HUES48 (cell line): Measurements from ENCODE around the gene PTGER4.

Experiments
- H3K27ac ChIP-seq: one replicate; pipeline ENCODE4 v1.7.0; 2013; ENCODE audit warnings: low read depth, low read length, inconsistent platforms
- H3K27me3 ChIP-seq: 2 replicates; pipeline ENCODE4 v1.6.1; 2013; ENCODE audit warnings: mild to moderate bottlenecking, low read length; ENCODE audit not compliant: control insufficient read depth, insufficient read depth
- H3K36me3 ChIP-seq: 2 replicates; pipeline ENCODE4 v1.6.1; 2013; ENCODE audit warnings: low read length; ENCODE audit not compliant: control insufficient read depth, insufficient read depth
- H3K4me1 ChIP-seq: 2 replicates; pipeline ENCODE4 v1.6.1; 2013; ENCODE audit warnings: mild to moderate bottlenecking, low read length; ENCODE audit not compliant: control insufficient read depth, insufficient read depth
- H3K4me3 ChIP-seq: 2 replicates; pipeline ENCODE4 v1.5.1; 2013; ENCODE audit warnings: mild to moderate bottlenecking, low read depth, low read length
- H3K9ac ChIP-seq: 2 replicates; pipeline ENCODE4 v1.6.1; 2013; ENCODE audit warnings: mild to moderate bottlenecking, low read depth, low read length, moderate library complexity
- H3K9me3 ChIP-seq: 2 replicates; pipeline ENCODE4 v1.6.1; 2013; ENCODE audit warnings: low read length; ENCODE audit not compliant: control insufficient read depth, insufficient read depth

The PTGER4 gene

DNA sequence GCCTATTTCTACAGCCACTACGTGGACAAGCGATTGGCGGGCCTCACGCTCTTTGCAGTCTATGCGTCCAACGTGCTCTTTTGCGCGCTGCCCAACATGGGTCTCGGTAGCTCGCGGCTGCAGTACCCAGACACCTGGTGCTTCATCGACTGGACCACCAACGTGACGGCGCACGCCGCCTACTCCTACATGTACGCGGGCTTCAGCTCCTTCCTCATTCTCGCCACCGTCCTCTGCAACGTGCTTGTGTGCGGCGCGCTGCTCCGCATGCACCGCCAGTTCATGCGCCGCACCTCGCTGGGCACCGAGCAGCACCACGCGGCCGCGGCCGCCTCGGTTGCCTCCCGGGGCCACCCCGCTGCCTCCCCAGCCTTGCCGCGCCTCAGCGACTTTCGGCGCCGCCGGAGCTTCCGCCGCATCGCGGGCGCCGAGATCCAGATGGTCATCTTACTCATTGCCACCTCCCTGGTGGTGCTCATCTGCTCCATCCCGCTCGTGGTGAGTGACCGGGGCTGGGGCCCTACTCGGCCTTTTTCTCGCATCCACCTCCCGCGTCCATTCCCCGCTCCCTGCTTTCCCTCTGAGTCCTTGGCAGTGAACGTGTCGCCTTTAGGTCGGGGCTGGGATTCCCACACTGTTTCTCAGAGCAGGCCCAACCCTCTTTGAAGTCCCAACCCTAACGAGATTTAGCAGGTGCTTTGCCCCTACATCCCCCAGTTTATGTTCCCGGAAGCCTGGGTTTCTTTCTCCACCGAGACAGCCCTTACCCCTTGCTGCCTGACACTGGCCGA is 1.8 kb downstream of the PTGER4 start:
- H3K4me3 ChIP-seq, result peak overlapping the region; percentile 80
- H3K9ac ChIP-seq, result no peak overlapping the region
- no peaks in the 10 kb centered on the region for H3K9me3 ChIP-seq
- no peaks in the 10 kb centered on the region for H3K36me3 ChIP-seq
- H3K27me3 ChIP-seq, result peaks cover 52% of the 10 kb centered on the region
- no peak overlapping the region for H3K27ac ChIP-seq
- H3K4me1 ChIP-seq, result peaks cover 30% of the 10 kb centered on the region

GRCh38 chr5:40682154-40683017 is 2.7 kb downstream of the PTGER4 start:
- H3K4me1 ChIP-seq, result peaks cover 23% of the 10 kb centered on the region
- no peaks in the 10 kb centered on the region for H3K9me3 ChIP-seq
- H3K9ac ChIP-seq, result no peak overlapping the region
- H3K27ac ChIP-seq, result no peak overlapping the region
- H3K27me3 ChIP-seq, result peaks cover 52% of the 10 kb centered on the region
- peak overlapping the region; percentile 80 for H3K4me3 ChIP-seq
- H3K36me3 ChIP-seq, result no peaks in the 10 kb centered on the region

DNA sequence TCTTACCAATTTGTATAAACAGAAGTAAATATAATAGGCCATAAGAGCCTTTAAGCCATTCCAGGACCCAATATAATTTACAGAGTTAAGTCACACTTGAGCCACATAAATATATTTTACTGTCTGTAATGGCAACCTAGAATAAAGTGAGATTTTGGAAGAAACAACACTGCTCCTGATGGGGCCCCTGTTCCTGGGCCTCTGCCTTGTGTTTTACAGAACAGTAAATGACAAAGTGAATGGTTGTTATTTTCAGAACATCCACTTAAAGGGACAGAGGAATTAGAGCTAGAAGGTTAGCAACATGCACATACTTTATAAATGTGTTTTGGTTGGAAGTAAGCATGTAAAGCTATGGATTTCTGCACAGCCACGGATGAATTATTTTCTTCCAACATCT is 3.6 kb downstream of the PTGER4 start:
- Histone ChIP-seq H3K4me1 (peaks cover 18% of the 10 kb centered on the region), H3K27ac (no peak overlapping the region), H3K36me3 (no peaks in the 10 kb centered on the region), H3K9me3 (no peaks in the 10 kb centered on the region), H3K9ac (no peak overlapping the region), H3K4me3 (no peak overlapping the region), H3K27me3 (peaks cover 44% of the 10 kb centered on the region)

DNA sequence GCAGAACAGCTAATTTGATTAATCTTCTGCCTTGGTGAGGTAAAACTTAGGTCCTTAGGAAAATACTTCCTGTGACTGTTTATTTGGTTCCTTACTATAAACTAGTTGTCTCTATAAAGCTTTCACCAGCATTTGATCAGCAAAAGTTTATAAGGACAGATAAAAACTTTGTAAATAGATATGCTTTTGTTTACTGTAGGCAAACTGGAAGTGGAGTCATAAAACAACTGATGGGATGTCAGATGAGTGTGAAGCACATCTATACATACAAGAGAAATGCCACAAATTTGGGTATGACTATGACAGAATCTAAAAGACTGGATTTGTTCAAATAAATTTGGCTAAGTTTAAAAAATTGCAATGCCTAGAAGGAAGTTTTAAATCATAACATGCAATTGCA is 5.5 kb downstream of the PTGER4 start:
- Histone ChIP-seq H3K4me3 (no peak overlapping the region), H3K27ac (no peak overlapping the region), H3K27me3 (peaks cover 36% of the 10 kb centered on the region), H3K4me1 (peaks cover 16% of the 10 kb centered on the region), H3K36me3 (no peaks in the 10 kb centered on the region), H3K9ac (no peak overlapping the region), H3K9me3 (no peaks in the 10 kb centered on the region)

DNA sequence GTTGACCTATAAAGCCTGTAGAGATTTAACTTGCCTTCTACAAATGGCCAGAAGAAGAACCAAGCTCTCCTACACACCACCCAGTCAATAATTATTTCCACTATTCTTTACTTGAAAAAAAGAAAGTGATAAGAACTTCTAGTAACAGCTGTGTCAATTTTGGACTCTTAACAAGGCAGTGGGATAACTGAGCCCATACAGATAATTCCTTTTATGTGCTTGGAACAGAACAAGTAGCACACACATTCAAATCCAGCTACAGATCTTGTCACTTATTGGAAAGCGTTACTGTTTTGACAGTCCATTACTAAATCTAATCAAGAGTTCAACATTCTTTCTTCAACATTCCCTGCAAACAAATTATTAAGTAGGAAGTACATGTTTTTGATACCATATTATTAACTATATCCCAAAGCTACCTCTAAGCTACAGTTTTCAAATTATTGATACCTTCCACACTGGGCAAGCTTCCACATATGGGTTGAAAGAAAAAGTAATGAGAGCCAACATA is 6.3 kb downstream of the PTGER4 start:
- no peak overlapping the region for H3K27ac ChIP-seq
- peaks cover 9% of the 10 kb centered on the region for H3K4me1 ChIP-seq
- H3K4me3 ChIP-seq, result no peak overlapping the region
- peaks cover 27% of the 10 kb centered on the region for H3K27me3 ChIP-seq
- no peaks in the 10 kb centered on the region for H3K36me3 ChIP-seq
- no peaks in the 10 kb centered on the region for H3K9me3 ChIP-seq
- no peak overlapping the region for H3K9ac ChIP-seq

DNA sequence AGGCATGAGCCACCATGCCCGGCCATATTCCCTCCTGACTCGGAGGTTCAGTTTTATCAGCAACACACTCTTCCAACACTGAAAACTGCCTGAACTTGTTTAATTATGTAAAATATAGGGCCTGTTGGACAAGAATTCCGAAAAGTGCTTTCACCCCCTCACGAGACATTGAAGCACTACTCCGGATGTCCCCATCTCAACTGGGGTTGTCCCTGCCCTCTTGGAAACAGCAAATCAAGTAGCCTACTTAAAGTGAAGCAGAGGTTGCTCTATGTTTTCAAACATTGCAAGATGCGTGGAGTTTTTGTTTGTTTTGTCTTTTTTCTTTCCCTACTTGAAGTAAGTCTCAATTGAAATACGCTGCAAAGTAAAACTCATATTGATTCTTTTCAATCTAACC is 7.6 kb downstream of the PTGER4 start:
- no peaks in the 10 kb centered on the region for H3K36me3 ChIP-seq
- H3K4me1 ChIP-seq, result peaks cover 3% of the 10 kb centered on the region; the same call in 1 of the 2 replicates
- H3K9ac ChIP-seq, result no peak overlapping the region
- H3K27ac ChIP-seq, result no peak overlapping the region
- H3K4me3 ChIP-seq, result no peak overlapping the region
- no peaks in the 10 kb centered on the region for H3K9me3 ChIP-seq
- H3K27me3 ChIP-seq, result peaks cover 15% of the 10 kb centered on the region

GRCh38 chr5:40688127-40688761 is 8.5 kb downstream of the PTGER4 start:
- Histone ChIP-seq H3K27ac (no peak overlapping the region), H3K4me1 (peaks cover 4% of the 10 kb centered on the region; the same call in 1 of the 2 replicates), H3K4me3 (no peak overlapping the region), H3K27me3 (peaks cover 5% of the 10 kb centered on the region), H3K9ac (no peak overlapping the region), H3K36me3 (no peaks in the 10 kb centered on the region), H3K9me3 (no peaks in the 10 kb centered on the region)

DNA sequence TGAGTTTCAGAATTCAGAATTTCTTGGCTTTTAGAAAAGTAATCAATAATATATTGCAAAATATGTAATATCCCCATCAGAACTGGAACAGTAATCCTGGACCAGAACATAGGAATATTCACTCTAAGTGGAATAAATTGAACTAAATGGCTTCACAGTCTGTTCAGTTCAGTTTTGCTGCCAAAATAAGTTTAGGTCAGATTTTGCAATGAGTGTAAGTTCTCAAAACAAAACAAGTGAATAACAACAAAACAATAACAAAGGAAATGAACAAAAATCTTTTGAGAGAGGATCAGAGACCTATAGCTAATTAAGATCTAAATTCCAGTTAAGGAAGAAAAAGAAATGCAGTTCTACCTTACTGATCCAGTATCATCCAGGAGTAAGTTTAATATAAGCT is 9.3 kb downstream of the PTGER4 start:
- H3K9me3 ChIP-seq, result no peaks in the 10 kb centered on the region
- H3K36me3 ChIP-seq, result no peaks in the 10 kb centered on the region
- H3K4me1 ChIP-seq, result peaks cover 7% of the 10 kb centered on the region; the same call in 1 of the 2 replicates
- H3K27me3 ChIP-seq, result no peaks in the 10 kb centered on the region
- H3K4me3 ChIP-seq, result no peak overlapping the region
- H3K9ac ChIP-seq, result no peak overlapping the region
- peak overlapping the region; percentile 57 for H3K27ac ChIP-seq

DNA sequence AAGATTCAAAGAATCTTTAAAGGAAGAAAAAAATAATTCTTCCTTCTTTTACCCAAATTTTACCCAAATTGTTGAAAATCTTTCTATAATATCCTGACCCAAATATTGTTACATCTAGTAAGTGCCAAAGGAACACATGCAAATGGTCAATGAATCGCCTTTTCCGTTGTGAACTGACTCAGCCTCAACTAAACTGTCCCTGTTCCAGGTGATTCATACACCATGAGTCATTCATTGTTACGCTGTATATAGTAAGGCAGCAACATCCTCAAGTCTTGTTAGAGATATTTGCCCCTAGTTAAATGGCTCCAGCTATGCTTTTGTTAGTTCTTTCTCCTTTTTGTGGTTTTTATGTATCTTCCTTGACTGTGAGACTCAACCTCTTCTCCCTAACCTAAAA is 9.7 kb downstream of the PTGER4 start:
- Histone ChIP-seq H3K9me3 (no peaks in the 10 kb centered on the region), H3K9ac (no peak overlapping the region), H3K27me3 (no peaks in the 10 kb centered on the region), H3K4me3 (no peak overlapping the region), H3K36me3 (no peaks in the 10 kb centered on the region), H3K4me1 (peaks cover 7% of the 10 kb centered on the region; the same call in 1 of the 2 replicates), H3K27ac (peak overlapping the region; percentile 57)

- H3K27ac ChIP-seq, result no peak overlapping the region
- no peaks in the 10 kb centered on the region for H3K36me3 ChIP-seq
- H3K9ac ChIP-seq, result no peak overlapping the region
- no peaks in the 10 kb centered on the region for H3K27me3 ChIP-seq
- no peak overlapping the region for H3K4me3 ChIP-seq
- peaks cover 7% of the 10 kb centered on the region; the same call in 1 of the 2 replicates for H3K4me1 ChIP-seq
- 0 out of 2 replicates have a peak, but pooled peaks cover 4% of the 10 kb centered on the region for H3K9me3 ChIP-seq
Observed at GRCh38 chr5:40690267-40690666, 10.6 kb downstream of the PTGER4 start.
